ENCODE data around the gene TECPR1.

The TECPR1 gene

GRCh38 chr7:98209166-98209920 lies 42.7 kb downstream of the TECPR1 start:
- DNase-seq = no peak

- no peak for DNase-seq
These were observed 45.3 kb downstream of the TECPR1 start for GRCh38 chr7:98206451-98207330.

- no peak for DNase-seq
These were observed 46.7 kb downstream of the TECPR1 start for GRCh38 chr7:98205162-98205845.

GRCh38 chr7:98204670-98205069 lies 47.4 kb downstream of the TECPR1 start:
- DNase-seq = no peak

- no peak for DNase-seq
These were observed 47.9 kb downstream of the TECPR1 start for GRCh38 chr7:98203964-98204605.

- DNase-seq = no peak
These were observed 48.6 kb downstream of the TECPR1 start for GRCh38 chr7:98203261-98203963.

GRCh38 chr7:98202367-98203195 lies 49.5 kb downstream of the TECPR1 start:
- DNase-seq = no peak

- no peak for DNase-seq
These were observed 51.7 kb downstream of the TECPR1 start for GRCh38 chr7:98200364-98200763.

GRCh38 chr7:98199131-98199530 lies 52.9 kb downstream of the TECPR1 start:
- DNase-seq = no peak

- no peak for DNase-seq
These were observed 55.1 kb downstream of the TECPR1 start for GRCh38 chr7:98196706-98197605.

GRCh38 chr7:98194672-98195457 lies 57.2 kb downstream of the TECPR1 start:
- no peak for DNase-seq

- no peak for DNase-seq
These were observed 57.8 kb downstream of the TECPR1 start for GRCh38 chr7:98194186-98194585.

GRCh38 chr7:98193474-98194180 lies 58.4 kb downstream of the TECPR1 start:
- no peak for DNase-seq

GRCh38 chr7:98192781-98193457 lies 59.1 kb downstream of the TECPR1 start:
- DNase-seq = no peak

- no peak for DNase-seq
These were observed 60.2 kb downstream of the TECPR1 start for GRCh38 chr7:98191668-98192431.

- DNase-seq = no peak
These were observed 62.5 kb downstream of the TECPR1 start for GRCh38 chr7:98189559-98189958.

- DNase-seq = no peak
These were observed 64.9 kb downstream of the TECPR1 start for GRCh38 chr7:98187138-98187502.
